ENCODE results near the gene PTPN21.

Gene PTPN21

DNA sequence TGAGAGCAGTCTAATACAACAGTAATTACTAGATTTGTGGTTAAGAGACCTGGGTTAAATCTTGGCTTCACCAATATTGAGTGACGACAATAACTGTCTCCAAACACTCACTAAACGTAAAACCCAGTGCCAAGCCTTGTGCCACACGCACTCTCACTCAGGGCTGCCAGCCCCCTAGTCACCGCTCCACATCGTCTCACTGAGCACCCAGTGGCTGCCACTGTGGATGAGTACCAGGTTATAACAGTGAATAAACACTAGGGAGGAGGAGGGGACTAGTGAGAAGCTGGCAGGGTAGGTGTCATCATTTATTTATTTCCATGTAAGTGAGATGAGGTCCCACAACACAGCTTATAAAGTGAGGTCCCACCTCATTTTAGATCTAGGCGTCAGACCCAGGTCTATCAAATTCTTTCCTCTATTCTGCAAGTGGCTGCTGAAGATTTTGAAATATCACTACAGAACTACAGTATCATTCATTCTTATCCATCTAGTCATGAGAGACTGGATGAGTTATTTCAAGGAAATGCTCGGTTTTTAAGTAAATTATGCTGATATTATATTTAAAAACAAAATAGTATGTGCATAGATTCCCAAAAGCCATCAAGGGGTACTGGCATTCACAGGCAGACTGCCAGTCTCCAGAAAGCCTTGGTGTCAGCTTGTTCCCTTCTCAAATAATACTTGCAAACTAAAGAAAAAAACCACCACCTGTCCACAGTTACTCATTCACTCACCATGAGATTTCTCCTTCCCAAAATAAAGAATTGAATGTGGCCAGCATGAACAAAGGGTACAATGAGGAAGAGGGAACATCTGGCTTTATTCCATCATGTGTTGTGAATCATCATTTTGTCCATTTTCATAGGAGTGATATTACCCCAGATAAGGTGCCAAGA lies 84.0 kb downstream of the PTPN21 start:
- DNase-seq (ENCODE audit: low read depth, low spot score): no peak
- TF ChIP-seq YY1 (IDR thresholded peaks at IDR 0.05; ENCODE audit: insufficient read depth, insufficient read length) (no peak), SUZ12 (IDR thresholded peaks at IDR 0.05; ENCODE audit: extremely low read depth, insufficient read depth, insufficient read length) (no peak), ZNF274 (IDR thresholded peaks at IDR 0.05; ENCODE audit: low read depth, low read length) (no peak)
- Histone ChIP-seq H3K4me3 (ENCODE audit: insufficient read length, low read depth) (no peak overlapping the region), H3K9ac (ENCODE audit: insufficient read length, low read depth) (no peak overlapping the region), H3K9me3 (ENCODE audit: insufficient read depth, low read length) (no peaks in the 10 kb centered on the region), H3K4me1 (ENCODE audit: insufficient read depth, insufficient read length) (no peaks in the 10 kb centered on the region), H3K36me3 (ENCODE audit: insufficient read depth, insufficient read length, low read length) (peaks cover 52% of the 10 kb centered on the region), H3K27me3 (ENCODE audit: insufficient read depth, insufficient read length) (no peaks in the 10 kb centered on the region)

DNA sequence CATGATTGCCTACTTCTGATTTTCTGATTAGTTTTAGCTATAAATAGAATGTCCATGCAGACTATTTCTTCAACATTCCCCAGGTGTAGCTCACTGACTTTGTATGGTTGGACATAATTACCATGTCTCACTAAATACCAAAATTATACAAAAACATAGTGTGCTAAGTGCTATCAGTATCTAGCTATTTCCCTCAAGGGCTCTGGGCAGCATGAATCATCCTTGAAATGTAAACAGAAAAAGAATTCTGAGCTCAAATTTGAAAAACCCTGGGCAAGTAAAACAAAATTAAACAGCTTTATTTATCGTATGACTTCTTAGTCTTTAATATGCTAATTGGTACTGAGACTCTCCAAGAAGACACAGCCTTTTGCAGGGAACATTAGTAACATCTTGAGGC lies 86.4 kb downstream of the PTPN21 start:
- TF ChIP-seq YY1 (IDR thresholded peaks at IDR 0.05; ENCODE audit: insufficient read depth, insufficient read length) (no peak), SUZ12 (IDR thresholded peaks at IDR 0.05; ENCODE audit: extremely low read depth, insufficient read depth, insufficient read length) (no peak), ZNF274 (IDR thresholded peaks at IDR 0.05; ENCODE audit: low read depth, low read length) (no peak)
- no peaks in the 10 kb centered on the region for H3K4me1 ChIP-seq (ENCODE audit: insufficient read depth, insufficient read length)
- no peaks in the 10 kb centered on the region for H3K9me3 ChIP-seq (ENCODE audit: insufficient read depth, low read length)
- no peak overlapping the region for H3K9ac ChIP-seq (ENCODE audit: insufficient read length, low read depth)
- H3K36me3 ChIP-seq (ENCODE audit: insufficient read depth, insufficient read length, low read length): peaks cover 50% of the 10 kb centered on the region
- no peaks in the 10 kb centered on the region for H3K27me3 ChIP-seq (ENCODE audit: insufficient read depth, insufficient read length)
- no peak overlapping the region for H3K4me3 ChIP-seq (ENCODE audit: insufficient read length, low read depth)
- no peak for DNase-seq (ENCODE audit: low read depth, low spot score)

DNA sequence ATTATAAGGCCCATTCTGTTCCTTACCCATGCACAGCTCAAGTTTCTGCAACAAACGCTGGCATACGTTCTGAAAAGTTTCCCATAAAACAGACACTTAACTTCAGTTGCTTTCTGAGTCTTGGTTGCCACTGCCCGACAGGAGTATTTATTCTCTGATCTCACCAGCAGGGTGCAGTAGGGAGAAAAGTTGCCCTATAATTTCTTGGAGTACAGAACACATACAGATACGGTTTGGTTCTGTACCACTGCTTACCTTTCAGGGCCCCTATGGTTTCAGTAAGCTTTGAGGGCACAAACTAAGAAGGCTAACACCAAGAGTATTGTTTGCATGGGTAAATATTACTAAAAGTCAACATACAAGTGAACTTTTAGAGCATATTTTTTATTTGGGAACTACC lies 91.5 kb downstream of the PTPN21 start:
- Histone ChIP-seq H3K4me1 (ENCODE audit: insufficient read depth, insufficient read length) (no peaks in the 10 kb centered on the region), H3K9ac (ENCODE audit: insufficient read length, low read depth) (no peak overlapping the region), H3K27me3 (ENCODE audit: insufficient read depth, insufficient read length) (no peaks in the 10 kb centered on the region), H3K4me3 (ENCODE audit: insufficient read length, low read depth) (no peak overlapping the region), H3K36me3 (ENCODE audit: insufficient read depth, insufficient read length, low read length) (peaks cover 13% of the 10 kb centered on the region), H3K9me3 (ENCODE audit: insufficient read depth, low read length) (peaks cover 16% of the 10 kb centered on the region)
- no peak for DNase-seq (ENCODE audit: low read depth, low spot score)
- TF ChIP-seq YY1 (IDR thresholded peaks at IDR 0.05; ENCODE audit: insufficient read depth, insufficient read length): no peak
- no peak for TF ChIP-seq ZNF274 (IDR thresholded peaks at IDR 0.05; ENCODE audit: low read depth, low read length)
- TF ChIP-seq SUZ12 (IDR thresholded peaks at IDR 0.05; ENCODE audit: extremely low read depth, insufficient read depth, insufficient read length): no peak

DNA sequence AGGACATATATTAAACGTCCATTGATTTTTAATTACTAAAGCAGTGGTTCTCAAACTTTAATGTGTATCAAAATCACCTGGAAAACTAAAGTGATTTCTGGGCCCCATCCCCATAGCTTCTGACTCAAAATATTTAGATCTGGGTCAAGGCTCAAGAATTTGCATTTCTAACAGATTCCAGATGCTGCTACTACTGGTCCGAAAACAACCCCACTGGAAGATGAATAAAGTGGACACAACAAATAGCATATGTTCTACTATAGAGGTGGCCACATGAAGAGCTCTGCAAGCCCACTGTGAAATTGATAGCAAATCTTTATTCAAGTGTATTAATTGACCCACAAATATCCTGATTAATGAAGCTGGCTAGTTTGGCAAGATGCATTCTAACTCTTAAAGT lies 99.9 kb downstream of the PTPN21 start:
- H3K4me1 ChIP-seq (ENCODE audit: insufficient read depth, insufficient read length): no peaks in the 10 kb centered on the region
- H3K9ac ChIP-seq (ENCODE audit: insufficient read length, low read depth): no peak overlapping the region
- no peak overlapping the region for H3K4me3 ChIP-seq (ENCODE audit: insufficient read length, low read depth)

DNA sequence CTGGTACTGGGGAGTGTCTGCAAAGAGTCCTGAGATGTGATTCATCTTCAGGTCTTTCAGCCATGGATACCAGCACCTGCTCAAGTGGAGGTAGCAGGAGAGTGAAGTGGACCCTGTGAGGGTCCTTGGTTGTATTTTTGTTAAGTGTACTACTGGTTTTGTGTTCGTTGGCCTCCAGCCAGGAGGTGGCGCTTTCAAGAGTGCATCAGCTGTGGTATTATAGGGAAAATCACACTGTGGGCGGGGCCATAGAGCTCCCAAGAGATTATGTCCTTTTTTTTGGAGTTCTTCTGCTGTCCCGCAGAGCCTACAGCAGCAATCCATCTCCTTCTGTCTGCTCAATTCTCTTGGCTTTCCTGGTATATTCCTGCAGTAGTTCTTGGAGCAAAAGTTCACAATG lies 102.6 kb downstream of the PTPN21 start:
- H3K27me3 ChIP-seq (ENCODE audit: insufficient read depth, insufficient read length): no peaks in the 10 kb centered on the region
- H3K4me1 ChIP-seq (ENCODE audit: insufficient read depth, insufficient read length): no peaks in the 10 kb centered on the region
- no peak overlapping the region for H3K4me3 ChIP-seq (ENCODE audit: insufficient read length, low read depth)
- TF ChIP-seq ZNF274 (IDR thresholded peaks at IDR 0.05; ENCODE audit: low read depth, low read length) (no peak), SUZ12 (IDR thresholded peaks at IDR 0.05; ENCODE audit: extremely low read depth, insufficient read depth, insufficient read length) (no peak), YY1 (IDR thresholded peaks at IDR 0.05; ENCODE audit: insufficient read depth, insufficient read length) (no peak)
- H3K9me3 ChIP-seq (ENCODE audit: insufficient read depth, low read length): no peaks in the 10 kb centered on the region
- H3K9ac ChIP-seq (ENCODE audit: insufficient read length, low read depth): no peak overlapping the region
- no peak for DNase-seq (ENCODE audit: low read depth, low spot score)
- H3K36me3 ChIP-seq (ENCODE audit: insufficient read depth, insufficient read length, low read length): no peaks in the 10 kb centered on the region

More for the DNA sequence above, 99.9 kb downstream of the PTPN21 start:
- DNase-seq (ENCODE audit: low read depth, low spot score): no peak
- TF ChIP-seq ZNF274 (IDR thresholded peaks at IDR 0.05; ENCODE audit: low read depth, low read length) (no peak), SUZ12 (IDR thresholded peaks at IDR 0.05; ENCODE audit: extremely low read depth, insufficient read depth, insufficient read length) (no peak), YY1 (IDR thresholded peaks at IDR 0.05; ENCODE audit: insufficient read depth, insufficient read length) (no peak)
- Histone ChIP-seq H3K27me3 (ENCODE audit: insufficient read depth, insufficient read length) (no peaks in the 10 kb centered on the region), H3K9me3 (ENCODE audit: insufficient read depth, low read length) (no peaks in the 10 kb centered on the region), H3K36me3 (ENCODE audit: insufficient read depth, insufficient read length, low read length) (no peaks in the 10 kb centered on the region)

DNA sequence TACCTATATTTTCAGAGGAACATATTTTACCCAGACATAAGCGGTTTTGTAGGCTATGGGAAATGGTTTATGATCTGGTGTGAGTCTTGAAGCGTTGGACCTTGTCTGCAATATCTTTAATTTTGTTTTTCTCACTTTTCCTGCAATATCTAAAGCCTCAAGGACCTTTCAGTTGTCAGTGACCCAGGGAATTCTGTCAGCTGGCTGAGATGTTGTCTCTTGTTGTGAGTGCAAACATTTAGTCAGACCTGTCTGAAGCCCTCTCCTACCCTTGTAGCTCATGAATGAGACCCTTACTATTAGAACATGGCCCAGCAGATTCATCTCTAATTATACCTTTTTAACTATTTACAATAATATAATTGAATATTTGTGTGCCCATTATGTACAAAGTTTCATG lies 115.7 kb downstream of the PTPN21 start:
- DNase-seq (ENCODE audit: low read depth, low spot score): no peak
- Histone ChIP-seq H3K27me3 (ENCODE audit: insufficient read depth, insufficient read length) (no peaks in the 10 kb centered on the region), H3K4me3 (ENCODE audit: insufficient read length, low read depth) (no peak overlapping the region), H3K36me3 (ENCODE audit: insufficient read depth, insufficient read length, low read length) (peaks cover 6% of the 10 kb centered on the region), H3K9me3 (ENCODE audit: insufficient read depth, low read length) (no peaks in the 10 kb centered on the region), H3K4me1 (ENCODE audit: insufficient read depth, insufficient read length) (no peaks in the 10 kb centered on the region), H3K9ac (ENCODE audit: insufficient read length, low read depth) (no peak overlapping the region)
- no peak for TF ChIP-seq SUZ12 (IDR thresholded peaks at IDR 0.05; ENCODE audit: extremely low read depth, insufficient read depth, insufficient read length)
- TF ChIP-seq ZNF274 (IDR thresholded peaks at IDR 0.05; ENCODE audit: low read depth, low read length): no peak
- no peak for TF ChIP-seq YY1 (IDR thresholded peaks at IDR 0.05; ENCODE audit: insufficient read depth, insufficient read length)

DNA sequence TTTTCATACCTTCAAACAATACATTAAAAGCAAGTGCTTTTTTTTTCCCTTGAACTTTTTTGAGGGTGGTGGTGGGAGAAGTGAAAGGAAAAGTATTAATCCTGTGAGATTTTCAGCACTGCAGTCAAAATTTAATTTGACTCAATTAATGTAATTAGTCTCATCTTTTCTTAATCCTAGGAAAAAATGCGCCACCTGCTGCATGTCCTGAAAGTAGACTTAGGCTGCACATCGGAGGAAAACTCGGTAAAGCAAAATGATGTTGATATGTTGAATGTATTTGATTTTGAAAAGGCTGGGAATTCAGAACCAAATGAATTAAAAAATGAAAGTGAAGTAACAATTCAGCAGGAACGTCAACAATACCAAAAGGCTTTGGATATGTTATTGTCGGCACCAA lies 117.1 kb downstream of the PTPN21 start:
- no peak overlapping the region for H3K4me3 ChIP-seq (ENCODE audit: insufficient read length, low read depth)
- no peaks in the 10 kb centered on the region for H3K9me3 ChIP-seq (ENCODE audit: insufficient read depth, low read length)
- H3K9ac ChIP-seq (ENCODE audit: insufficient read length, low read depth): no peak overlapping the region
- H3K36me3 ChIP-seq (ENCODE audit: insufficient read depth, insufficient read length, low read length): peaks cover 6% of the 10 kb centered on the region
- no peaks in the 10 kb centered on the region for H3K27me3 ChIP-seq (ENCODE audit: insufficient read depth, insufficient read length)
- DNase-seq (ENCODE audit: low read depth, low spot score): peak; percentile 1
- no peaks in the 10 kb centered on the region for H3K4me1 ChIP-seq (ENCODE audit: insufficient read depth, insufficient read length)
- TF ChIP-seq ZNF274 (IDR thresholded peaks at IDR 0.05; ENCODE audit: low read depth, low read length): no peak
- TF ChIP-seq SUZ12 (IDR thresholded peaks at IDR 0.05; ENCODE audit: extremely low read depth, insufficient read depth, insufficient read length): no peak
- TF ChIP-seq YY1 (IDR thresholded peaks at IDR 0.05; ENCODE audit: insufficient read depth, insufficient read length): no peak
